DMS 273 (cell line): ENCODE results near the gene EDEM1.
"Not testable (repeated sequence)": the region's sequence is repeated elsewhere in the genome, so short reads cannot be mapped to it uniquely, and the experiment has no call there.

Experiments used
- DNase-seq: peaks from one replicate; lab custom pipeline; 2025; ENCODE audit not compliant: unreplicated experiment; lab: John Stamatoyannopoulos, UW

The EDEM1 gene

GRCh38 chr3:5187156-5187919, at the start of gene EDEM1:
EDEM1 (plus strand) TSS chr3:5187707; CDS start chr3:5187806, 99 bp downstream.
- DNase-seq, result peak; percentile 93

- no peak for DNase-seq
These were observed 49.1 kb upstream of the EDEM1 start for GRCh38 chr3:5138214-5138981.

DNA sequence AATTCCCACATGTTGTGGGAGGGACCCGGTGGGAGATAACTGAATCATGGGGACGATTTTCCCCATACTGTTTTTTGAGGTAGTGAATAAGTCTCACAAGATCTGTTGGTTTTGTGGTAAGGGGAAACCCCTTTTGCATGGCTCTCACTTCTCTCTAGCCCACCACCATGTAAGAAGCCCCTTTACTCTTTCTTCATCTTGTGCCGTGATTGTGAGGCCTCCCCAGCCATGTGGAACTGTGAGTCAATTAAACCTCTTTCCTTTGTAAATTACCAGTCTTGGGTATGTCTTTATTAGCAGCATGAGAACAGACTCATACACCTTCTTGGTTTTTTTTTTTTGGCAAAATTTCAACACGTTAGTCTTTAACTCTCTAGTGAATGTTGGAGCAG, 47.3 kb upstream of the EDEM1 start:
- DNase-seq, result no peak

DNA sequence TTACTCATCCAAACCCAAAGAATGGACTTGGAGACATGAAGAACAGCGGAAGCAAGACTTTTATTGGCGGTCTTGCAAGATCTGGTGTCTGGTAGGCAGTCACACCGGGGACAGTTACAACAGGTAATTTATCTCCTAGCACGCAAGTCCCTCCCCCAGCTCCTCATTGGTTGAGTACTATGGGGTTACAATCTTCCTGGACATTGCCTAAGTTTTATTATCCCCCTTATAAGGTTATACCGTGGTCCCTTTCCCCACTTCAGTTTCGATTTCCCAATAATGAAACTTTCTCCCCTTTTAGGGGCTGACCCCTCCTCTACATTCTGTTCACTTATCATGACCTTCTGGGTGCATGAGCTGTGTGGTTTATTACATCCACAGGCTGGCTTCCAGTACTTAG, 46.7 kb upstream of the EDEM1 start:
- no peak for DNase-seq

DNA sequence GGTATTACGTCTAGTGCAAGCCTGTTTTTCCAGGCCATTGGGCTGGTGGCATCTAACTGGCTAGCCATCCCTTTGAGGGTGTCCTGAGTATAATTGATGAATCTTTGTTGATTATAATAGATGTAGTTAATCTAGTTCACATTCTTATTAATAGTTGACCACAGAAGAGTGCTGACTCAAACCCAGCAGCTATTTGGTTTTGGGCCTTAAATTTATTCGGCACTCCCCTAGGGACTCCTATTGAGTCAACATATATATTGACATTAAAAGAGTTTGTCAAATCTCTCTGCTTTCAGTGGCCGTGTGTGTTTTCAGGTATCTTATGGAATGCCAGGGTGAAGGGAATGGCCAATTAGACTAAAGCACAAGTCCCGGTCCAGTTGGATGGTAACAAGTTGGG, 45.7 kb upstream of the EDEM1 start:
- DNase-seq, result no peak

DNA sequence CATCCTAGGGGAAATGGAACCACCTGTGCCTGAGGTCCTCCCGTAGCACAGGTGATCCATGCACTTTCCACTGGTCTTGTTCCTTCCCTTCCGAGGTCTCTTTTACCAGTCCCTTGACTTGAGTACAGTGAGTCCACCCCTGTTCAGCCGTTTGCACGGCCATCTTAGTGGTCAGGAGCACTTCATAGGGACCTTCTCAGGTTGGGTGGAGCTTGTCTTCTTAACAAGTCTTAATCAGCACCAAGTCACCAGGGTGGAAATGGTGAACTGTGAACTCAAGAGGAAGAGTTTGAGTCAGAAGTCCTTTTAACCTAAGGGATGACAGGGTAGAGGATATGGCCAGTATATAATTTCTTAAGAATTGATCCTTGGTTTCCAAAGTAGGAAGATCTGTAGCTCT, 44.0 kb upstream of the EDEM1 start:
- no peak for DNase-seq

DNA sequence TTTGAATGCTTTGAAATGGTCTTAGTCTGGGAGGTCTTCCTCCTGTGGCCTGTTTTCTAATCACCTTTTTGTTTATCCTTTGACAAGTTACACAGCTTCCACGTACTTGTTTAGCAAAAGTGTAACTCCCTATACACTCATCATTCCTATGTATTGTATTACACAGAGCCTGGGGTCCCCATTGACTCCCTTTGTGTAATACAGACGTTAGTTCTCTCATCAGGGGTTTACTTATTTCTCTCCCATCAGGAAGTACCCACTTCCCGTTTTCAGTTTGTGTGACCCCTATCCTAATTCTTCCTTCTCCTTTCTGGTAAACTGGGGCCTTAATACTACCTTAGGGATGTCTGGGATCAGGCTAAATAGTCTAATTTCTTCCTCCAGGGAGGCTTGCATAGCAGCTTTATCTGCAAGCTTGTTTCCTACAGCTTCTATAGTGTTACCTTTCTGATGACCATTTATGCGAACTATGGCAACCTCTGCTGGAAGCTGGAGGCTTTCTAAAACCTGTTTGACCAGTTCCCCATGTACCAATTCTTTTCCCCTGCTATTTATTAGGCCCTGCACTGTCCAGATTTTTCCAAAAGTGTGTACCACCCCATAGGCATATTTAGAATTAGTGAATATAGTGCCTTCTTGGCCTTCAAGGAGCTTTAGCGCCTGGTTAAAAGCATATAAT, 43.1 kb upstream of the EDEM1 start:
- DNase-seq, result no peak

- no peak for DNase-seq
These were observed 42.4 kb upstream of the EDEM1 start for GRCh38 chr3:5145120-5145519.

- not testable (repeated sequence) for DNase-seq
These were observed 40.4 kb upstream of the EDEM1 start for GRCh38 chr3:5147152-5147551.

DNA sequence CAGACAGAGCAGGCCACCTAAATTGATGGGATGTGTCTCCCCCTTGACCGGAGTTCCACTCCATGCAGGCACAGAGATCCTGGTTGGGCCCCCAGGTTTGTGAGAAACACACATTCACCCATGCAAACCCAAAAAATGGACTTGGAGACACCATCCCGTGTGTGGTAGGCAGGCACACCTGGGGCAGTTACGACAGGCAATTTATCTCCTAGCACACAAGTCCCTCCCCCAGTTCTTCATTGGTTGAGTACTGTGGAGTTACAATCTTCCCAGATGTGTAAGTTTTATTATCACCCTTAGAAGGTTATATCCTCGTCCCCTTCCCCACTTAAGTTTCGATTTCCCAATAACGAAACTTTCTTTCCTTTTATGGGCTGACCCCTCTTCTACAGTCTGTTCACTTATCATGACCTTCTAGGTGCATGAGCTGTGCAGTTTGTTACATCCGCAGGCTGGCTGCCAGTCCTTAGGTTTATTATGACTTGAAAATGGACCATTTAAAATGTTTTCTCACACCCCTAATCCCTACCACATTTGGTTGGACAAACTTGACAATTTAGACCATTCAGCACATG, 38.1 kb upstream of the EDEM1 start:
- DNase-seq, result no peak

DNA sequence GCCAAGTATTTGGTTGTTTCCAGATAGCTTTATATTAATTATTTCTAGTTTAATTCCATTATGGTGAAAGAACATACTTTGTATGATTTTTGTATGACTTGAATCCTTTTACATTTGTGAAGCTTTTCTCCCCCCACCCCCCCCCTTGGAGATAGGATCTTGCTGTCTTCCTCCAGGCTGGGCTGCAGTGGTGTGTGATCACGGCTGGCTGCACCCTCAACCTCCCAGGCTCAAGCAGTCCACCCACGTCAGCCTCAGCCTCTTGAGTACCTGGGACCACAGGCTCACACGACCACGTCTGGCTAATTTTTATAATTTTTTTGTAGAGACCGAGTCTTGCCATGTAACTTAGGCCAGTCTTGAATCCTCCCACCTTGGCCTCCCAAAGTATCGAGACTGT, 35.9 kb upstream of the EDEM1 start:
- no peak for DNase-seq

- DNase-seq, result no peak
These were observed 34.4 kb upstream of the EDEM1 start for GRCh38 chr3:5153074-5153473.

DNA sequence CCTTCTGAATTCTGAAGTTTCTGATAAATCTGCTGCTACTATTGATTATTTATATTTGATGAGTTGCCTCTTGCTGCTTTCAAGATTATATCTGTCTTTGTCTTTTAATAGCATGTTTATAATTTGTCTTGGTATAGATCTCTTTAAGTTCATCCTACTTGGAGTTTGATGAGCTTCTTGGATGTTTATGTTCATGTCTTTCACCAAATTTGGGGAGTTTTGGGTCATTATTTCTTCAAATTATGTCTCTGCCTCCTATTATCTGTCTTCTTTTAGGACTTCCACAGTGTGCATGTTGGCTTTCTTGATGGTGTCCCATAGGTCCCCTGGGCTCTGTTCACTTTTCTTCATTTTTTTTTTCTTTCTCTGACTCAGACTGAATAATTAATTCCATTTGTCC, 32.3 kb upstream of the EDEM1 start:
- no peak for DNase-seq

DNA sequence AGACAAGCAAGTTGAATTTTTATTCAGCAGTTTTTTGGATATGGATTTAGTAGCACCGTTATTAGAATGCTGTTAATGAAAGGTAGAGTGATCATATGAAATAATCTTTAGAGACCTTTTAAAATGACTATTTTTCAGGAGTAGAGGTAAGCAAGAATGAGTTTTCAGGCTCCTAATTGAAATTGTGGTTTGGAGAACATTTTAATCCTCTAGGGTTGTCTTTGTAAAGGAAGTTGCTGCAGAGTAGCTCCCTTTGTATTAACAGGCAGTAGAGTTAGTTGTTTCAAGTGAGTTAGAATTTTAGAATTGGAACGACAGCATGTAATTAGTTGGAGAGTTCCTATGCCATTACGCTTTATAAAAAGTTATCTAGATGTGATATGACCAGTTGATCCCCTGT, 27.2 kb upstream of the EDEM1 start:
- no peak for DNase-seq

GRCh38 chr3:5160940-5161858, 26.3 kb upstream of the EDEM1 start:
- DNase-seq, result no peak

GRCh38 chr3:5162102-5162501, 25.4 kb upstream of the EDEM1 start:
- DNase-seq, result no peak

GRCh38 chr3:5165698-5166097, 21.8 kb upstream of the EDEM1 start:
- DNase-seq, result no peak

DNA sequence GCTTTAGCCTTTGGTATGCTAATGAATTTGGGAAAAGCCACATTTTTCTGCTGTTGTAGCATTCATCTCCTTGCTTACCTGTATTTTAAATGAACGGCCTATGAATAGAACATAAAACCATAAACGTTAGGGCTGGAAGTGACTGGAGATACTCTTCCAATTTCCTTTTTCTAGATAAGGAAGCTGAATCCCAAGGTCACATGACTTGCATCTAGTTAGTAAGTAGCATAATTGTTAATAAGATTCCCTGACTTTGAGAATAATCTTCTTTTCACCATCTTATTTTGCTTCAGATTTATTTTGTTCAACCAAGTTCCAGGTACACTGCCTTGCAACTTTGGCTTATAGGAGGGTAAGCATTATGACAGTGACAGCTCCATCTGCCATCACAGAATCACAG, 20.7 kb upstream of the EDEM1 start:
- DNase-seq, result no peak

DNA sequence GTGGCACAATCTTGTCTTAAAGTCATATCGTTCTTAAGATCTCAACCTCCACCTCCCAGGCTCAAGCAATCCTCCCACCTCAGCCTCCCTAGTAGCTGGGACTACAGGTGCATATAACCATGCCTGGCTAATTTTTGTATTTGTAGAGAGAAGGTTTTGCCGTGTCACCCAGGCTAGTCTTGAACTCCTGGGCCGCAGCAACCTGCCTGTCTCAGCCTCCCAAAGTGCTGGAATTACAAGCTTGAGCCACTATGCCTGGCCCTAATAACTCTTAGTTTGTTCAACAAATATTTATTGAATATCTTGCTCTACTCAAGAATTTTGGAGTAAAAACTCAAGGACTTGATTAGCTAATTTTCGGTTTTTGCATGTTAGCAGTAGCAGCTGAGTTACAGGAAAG, 19.4 kb upstream of the EDEM1 start:
- no peak for DNase-seq

DNA sequence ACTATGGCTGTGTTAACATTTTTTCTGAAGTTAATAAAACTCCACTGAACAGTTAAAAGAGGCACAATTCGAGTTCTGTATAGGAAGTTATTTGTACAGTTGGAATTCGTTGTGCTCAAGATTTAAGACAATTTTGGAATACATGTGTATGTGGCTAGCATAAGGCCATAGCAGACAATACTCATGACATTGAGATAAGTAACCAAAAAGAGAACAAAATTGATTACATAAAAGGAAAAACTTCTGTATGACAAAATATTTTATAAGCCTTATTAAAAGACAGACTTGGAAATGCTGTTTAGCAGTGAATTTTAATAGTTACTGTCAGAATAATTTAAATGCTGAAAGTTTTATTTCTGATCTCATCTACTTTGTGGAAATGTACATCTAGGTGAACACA, 17.7 kb upstream of the EDEM1 start:
- DNase-seq, result no peak

- DNase-seq, result no peak
These were observed 16.5 kb upstream of the EDEM1 start for GRCh38 chr3:5170975-5171374.
